Fibroblast of the conjunctiva (primary cell): ENCODE data around the gene ZNF420.
"Not testable (repeated sequence)": the region's sequence is repeated elsewhere in the genome, so short reads cannot be mapped to it uniquely, and the experiment has no call there.

ENCODE experiments used
- DNase-seq: peaks from one replicate; pipeline ENCODE4 v3.0.0-alpha.2; 2010; ENCODE audit warnings: low read depth

Gene ZNF420

DNA sequence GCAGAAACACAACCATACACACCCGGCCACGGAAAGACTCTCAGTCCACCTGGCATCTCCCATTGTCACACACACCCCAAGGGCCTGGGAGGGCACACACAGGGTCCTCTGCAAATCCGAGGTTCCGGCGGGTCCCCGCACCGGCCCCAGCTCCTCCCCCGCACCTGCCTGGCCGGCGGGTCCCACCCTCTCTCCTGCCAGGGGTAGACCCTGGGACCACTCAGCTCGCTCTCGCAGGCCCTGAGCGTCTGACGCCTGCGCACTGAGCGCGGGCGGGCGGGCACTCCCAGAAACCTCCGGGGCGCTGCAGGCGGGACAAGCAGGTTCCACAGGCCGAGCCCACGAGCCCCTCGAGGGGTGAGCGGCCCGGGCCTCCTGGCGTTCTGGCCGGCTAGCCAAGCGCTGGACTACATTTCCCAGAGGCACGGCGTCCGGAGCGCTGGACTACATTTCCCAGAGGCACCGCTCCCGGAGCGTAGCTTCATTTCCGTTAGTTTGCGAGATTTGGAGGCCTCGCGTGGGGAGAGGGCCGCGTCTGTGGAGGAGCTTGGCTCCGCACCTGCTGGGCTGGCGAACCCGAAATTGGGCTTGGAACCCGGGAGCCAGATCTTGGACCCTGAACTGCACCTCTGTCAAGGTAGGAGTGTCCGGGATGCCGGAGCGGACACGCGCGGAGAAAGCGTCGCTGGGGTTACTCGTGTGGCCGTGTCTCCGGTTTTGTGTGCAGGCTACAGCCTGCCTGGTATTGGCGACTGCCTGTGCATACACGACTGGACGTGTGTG, at the start of gene ZNF420:
ZNF420 (plus strand) TSS at position 500 of the 783 bp plus-strand sequence. CDS start 10,686 bp downstream, outside the sequence.
- peak; percentile 87 for DNase-seq

DNA sequence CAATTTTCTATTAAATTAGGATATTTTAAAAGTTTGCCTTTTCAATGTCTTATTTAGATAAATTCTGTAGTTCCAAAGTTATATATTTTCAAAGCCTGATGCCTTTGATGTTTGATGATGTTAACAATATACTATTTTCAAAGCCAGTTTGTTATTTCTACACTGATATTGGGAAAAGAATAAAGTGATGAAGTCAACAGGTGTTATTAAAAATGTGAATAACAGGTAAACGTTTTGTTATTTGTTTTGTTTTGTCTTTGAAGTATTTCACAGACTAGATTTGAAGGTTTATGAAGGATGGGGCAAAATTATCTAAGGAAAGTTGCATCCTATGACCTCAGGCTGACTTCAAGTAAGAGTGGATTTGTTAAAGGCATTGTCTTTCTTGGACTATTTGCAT, 33.1 kb upstream of the ZNF420 start:
- no peak for DNase-seq

DNA sequence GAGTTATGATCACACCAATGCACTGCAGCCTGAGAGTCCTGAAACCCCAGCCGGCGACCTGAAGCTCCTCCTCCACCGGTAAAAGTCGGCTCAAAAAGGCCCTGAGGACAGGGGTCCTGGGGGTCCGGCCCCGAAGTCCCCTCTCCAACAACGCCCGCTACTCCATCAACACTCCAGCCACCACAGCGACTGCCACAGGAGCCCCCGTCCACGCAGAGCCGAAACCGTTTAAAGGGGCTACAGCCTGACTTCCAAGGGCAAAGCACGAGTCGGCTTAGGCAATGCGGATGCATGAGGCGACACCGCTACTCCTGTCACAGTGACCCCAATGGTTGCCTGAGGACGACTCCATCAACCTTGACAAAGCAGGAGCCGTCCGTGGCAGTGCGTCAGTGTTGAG, 22.9 kb upstream of the ZNF420 start:
- DNase-seq = no peak

DNA sequence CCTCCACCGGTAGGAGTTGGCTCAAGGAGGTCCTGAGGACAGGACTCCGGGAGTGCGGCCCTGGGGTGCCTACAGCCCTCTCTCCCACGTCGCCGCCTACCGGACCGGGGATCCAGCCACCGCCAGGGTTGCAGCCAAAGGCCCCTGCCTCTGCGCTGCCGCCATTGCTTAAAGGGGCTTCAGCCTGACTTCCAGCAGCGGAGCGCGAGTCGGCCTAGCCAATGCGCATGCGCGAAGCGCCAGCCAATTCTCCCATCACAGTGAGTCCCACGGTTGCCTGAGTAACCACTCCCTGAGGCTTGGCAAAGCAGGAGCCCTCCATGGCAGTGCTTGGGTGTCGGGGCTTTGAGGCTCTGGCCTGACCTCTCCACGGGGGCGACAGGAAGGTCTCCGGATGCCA, 21.5 kb upstream of the ZNF420 start:
- no peak for DNase-seq

DNA sequence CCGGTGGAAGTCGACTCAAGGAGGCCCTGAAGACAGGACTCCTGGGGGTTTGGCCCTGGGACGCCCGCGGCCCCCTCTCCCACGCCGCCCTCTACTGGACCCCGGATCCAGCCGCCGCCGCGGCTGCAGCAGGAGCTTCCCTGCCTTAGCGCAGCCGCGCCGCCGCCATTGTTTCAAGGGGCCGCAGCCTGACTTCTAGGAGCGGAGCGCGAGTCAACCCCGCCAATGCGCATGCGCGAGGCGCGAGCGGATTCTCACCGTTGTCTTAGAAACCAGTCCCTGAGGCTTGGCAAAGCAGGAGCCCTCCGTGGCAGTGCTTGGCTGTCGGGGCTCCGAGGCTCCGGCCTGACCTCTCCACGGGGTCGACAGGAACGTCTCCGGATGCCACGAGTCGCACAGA, 19.1 kb upstream of the ZNF420 start:
- no peak for DNase-seq

DNA sequence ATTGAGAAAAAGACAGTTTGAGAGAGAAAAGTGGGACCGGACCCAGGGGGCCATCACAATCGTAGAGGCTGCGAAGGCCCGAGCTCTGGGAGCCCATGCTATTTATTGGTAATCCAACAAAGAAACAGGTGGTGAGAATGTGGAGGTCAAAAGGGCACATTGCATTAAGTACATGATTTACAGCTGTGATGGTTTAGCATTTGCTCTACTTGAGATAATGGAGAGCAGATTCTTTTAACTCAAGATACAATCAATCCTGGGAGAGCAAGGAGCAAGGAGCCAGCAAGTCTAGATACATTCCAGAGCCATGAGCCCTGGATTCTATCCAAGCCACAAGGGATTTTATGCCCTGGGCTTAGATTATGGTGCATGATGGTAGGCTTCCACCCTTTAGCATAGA, 13.3 kb upstream of the ZNF420 start:
- DNase-seq = not testable (repeated sequence)

DNA sequence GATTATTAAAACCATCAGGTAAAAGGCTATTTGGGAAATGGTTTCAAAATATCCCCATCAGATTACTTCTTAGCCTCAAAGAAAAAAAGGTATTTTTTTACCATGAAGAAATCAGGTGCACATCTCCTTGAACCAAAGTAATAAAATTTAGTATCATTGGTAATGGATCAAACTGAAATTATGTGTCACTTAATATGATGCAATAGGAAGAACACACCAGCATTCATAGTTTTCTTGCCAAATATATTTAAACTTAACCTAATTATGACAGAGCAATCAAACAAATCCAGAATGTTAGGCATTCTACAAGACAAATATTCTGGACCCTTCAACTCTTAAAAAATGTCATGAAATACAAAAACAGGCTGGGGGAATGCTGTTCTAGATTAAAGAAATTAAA, 4.1 kb upstream of the ZNF420 start:
- DNase-seq = no peak

DNA sequence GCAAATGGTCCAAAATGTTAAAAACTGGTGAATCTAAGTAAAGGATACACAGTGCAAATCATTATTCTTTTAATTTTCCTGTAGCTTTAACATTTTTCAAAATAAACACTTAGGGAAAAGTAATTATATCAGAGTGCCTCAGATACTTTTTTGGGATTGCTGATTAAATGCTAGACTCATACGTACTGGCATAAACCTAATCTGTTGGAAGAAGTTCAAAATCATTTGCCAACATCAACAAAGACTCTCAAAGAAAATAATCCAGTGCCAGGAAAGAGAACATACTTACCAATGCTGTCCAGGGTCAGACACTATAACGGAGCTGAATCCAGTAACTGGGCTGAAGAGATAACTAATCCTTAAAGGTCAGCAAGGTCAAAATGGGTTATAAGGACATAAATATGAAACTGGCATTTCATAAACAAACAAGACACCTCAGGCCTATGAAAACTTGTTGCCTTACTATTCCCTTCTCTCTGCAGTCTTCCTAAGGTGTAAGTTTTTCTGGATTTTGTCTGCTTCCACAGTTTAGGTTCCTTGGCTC, 3.3 kb upstream of the ZNF420 start:
- DNase-seq = no peak

DNA sequence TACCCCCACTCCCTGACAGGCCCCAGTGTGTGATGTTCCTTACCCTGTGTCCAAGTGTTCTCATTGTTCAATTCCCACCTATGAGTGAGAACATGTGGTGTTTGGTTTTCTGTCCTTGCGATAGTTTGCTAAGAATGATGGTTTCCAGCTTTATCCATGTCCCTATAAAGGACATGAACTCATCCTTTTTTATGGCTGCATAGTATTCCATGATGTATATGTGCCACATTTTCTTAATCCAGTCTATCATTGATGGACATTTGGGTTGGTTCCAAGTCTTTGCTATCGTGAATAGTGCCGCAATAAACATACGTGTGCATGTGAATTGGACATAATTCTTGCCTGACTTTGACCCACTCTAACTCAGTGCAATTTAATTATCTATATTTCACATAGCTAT, 1.7 kb upstream of the ZNF420 start:
- DNase-seq = not testable (repeated sequence)

DNA sequence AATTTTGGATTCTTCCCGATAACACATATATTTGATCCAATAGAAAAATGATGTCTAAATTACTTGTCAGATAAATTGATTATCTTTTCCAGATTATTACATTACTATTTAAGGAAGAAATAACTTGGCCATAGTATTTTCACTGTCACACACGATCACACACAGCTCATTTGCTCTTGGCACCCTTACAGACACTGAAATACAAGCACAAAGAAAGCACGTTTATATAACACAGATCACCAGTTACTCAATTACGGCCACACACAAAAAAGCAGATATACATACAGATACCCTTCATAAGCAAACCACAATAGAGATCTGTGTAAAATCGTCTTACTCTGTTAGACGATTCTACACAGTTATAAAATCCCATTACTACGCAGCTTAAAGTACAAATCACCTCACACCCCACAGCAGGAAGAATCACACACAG, 716 bp upstream of the ZNF420 start:
- DNase-seq = no peak

DNA sequence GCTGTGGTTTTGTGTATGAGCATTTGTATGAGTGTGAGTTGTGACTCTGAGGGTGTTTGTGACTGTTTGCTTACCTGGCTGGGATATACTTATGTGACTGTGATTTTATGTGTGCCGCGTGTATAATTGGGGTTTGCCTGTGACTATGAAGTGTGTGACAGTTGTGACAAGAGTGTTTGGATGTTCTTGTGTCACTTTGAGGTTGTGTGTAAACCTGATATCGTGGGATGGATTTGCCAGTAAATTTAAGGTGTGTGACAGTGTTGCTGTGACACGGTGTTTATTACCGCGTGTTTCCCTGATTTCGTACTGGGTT, 442 bp downstream of the ZNF420 start:
- no peak for DNase-seq

DNA sequence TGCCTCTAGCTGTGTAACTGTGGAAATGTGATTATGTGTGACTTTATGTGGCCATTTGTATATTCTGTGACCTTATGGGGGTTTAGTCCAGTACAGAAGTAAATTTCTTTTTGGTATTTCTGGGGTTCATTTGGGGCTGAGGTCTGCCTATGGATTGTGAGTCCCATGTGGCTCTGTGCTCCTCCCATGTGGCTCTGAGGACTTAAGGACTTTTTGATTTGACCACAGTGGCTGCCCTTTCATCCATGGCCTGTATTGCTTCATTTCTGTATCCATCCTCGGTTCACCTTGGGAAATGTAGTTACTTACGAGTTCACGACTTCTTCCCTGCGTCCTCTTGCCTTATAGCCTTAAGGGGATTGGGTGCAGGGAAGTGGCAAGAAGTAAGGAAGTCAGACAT, 1.0 kb downstream of the ZNF420 start:
- DNase-seq = no peak

DNA sequence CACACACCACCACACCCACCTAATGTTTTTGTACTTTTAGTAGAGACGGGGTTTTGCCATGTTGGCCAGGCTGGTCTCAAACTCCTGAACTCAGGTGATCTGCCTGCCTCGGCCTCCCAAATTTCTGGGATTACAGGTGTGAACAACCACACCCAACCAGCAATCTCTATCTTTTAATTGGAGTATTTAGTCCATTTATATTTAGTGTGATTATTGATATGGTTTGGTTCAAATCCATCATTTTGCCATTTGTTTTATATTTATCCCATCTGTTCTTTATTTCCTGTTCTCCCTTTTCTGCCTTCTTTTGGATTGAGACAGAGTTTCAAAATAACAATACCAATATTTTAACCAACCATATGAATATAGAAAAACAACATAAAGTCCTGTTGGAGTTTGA, 4.1 kb downstream of the ZNF420 start:
- no peak for DNase-seq

DNA sequence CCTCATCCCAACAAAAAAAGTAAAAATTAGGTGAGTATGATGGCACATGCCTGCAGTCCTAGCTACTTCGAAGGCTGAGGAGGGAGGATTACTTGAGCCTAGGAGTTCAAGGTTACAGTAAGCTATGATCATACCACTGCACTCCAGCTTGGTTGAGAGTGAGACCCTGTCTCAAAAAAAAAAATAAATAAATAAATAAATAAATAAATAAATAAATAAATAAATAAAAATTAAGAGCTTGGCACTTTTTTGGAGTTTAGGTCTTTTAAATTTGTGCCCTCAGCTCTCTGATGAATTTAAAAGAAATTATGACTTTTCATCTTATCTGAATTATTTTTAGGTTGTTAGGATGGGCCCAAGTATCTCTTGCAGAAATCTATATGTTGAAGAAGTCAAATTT, 8.9 kb downstream of the ZNF420 start:
- no peak for DNase-seq

DNA sequence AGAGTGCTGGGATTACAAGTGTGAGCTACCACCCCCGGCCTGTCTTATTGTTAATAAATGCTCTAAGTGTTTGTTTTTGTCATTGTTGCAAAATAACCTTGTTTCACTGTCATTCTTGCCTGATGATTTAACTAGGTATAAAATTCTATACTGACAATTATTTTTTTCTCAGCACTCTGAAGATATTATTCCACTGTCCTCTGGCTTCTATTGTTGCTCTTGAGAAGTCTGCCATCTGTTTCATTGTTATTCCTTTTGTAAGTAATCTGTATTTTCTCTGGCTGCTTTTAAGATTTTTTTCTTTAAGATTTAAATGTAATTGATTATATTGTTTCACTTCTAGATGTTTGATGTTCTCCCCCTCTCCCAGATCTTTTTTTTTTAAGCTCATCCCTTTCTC, 17.6 kb downstream of the ZNF420 start:
- DNase-seq = no peak

DNA sequence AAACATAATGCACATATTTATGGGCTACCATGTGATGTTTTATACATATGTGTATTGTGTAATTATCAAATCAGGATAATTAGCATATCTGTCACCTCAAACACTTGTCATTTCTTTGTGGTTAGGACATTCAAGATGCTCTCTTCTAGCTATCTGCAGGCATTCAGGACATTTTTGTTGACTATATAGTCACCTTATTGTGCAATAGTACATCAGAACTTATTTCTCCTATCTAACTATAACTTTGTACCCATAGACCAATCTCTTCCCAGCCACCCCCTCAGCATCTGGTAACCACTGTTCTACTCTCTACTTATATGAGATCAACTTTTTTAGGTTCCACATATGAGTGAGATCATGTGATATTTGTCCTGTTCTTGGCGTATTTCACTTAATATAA, 20.3 kb downstream of the ZNF420 start:
- DNase-seq = no peak

DNA sequence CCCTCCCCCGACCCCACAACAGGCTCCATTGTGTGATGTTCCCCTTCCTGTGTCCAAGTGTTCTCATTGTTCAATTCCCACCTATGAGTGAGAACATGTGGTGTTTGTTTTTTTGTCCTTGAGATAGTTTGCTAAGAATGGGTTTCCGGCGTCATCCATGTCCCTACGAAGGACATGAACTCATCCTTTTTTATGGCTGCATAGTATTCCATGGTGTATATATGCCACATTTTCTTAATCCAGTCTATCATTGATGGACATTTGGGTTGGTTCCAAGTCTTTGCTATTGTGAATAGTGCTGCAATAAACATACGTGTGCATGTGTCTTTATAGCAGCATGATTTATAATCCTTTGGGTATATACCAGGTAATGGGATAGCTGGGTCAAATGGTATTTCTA, 25.9 kb downstream of the ZNF420 start:
- not testable (repeated sequence) for DNase-seq

DNA sequence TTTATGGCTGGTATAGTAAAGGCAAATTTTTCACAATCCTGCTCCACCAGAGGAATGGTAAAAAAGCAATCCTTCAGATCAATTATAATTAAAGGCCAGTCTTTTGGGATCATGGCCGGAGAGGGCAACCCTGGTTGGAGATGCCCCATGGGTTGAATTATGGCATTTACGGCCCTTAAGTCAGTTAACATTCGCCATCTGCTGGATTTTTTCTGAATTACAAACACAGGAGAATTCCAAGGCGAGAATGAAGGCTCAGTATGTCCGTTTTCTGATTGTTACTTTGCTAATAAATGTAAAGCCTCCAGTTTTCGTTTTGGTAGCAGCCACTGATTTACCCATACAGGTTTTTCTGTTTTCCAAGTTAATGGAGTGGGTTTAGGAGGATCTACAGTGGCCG, 33.5 kb downstream of the ZNF420 start:
- not testable (repeated sequence) for DNase-seq

DNA sequence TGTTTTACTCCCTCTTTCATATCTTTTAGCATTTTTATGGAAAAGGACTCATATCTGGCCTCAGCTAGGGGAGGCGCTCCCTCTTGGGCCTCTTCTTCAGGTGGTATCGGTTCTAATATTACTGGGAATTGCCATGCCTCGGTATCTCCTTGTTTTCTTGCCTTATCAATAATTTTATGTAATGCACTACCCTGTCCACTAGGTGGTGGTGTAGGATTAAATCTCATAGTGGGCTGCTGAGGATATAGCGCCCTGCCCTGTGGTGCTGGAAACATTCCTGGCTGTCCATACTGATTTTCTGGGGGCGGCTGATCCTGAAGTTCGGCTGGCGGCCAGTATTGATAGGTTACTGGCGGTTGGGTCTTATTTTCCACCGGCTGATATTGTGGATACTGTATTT, 35.8 kb downstream of the ZNF420 start:
- DNase-seq = no peak

DNA sequence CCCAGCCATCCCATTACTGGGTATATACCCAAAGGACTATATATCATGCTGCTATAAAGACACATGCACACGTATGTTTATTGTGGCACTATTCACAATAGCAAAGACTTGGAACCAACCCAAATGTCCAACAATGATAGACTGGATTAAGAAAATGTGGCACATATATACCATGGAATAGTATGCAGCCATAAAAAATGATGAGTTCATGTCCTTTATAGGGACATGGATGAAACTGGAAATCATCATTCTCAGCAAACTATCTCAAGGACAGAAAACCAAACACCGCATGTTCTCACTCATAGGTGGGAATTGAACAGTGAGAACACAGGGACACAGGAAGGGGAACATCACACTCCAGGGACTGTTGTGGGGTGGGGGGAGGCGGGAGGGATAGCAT, 43.9 kb downstream of the ZNF420 start:
- not testable (repeated sequence) for DNase-seq

DNA sequence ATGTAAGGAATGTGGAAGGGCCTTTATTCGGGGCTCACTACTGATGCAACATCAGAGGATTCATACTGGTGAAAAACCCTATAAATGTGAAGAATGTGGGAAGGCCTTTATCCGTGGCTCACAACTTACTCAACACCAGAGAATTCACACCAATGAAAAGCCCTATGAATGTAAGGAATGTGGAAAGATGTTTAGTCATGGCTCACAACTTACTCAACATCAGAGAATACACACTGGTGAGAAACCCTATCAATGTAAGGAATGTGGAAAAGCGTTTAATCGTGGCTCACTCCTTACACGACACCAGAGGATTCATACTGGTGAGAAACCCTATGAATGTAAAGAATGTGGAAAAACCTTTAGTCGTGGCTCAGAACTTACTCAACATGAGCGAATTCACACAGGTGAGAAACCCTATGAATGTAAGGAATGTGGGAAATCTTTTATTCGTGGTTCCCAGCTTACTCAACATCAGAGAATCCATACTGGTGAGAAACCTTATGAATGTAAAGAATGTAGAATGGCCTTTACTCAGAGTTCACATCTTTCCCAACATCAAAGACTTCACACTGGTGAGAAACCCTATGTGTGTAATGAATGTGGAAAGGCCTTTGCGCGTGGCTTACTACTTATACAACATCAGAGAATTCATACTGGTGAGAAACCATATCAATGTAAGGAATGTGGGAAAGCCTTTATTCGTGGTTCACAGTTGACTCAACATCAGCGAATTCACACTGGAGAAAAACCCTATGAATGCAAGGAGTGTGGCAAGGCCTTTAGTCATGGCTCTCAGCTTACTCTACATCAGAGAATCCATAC, 50.0 kb downstream of the ZNF420 start:
- no peak for DNase-seq

DNA sequence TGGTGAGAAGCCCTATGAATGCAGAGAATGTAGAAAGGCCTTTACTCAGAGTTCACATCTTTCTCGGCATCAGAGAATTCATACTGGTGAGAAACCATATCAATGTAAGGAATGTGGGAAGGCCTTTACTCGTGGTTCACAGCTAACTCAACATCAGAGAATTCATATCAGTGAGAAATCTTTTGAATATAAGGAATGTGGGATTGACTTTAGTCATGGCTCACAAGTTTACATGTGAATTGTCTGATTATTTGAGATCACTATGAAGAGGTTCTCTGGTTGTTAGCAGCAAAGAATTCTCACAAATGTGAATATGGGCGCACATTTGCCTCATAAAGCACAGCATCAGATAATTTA, 50.6 kb downstream of the ZNF420 start:
- no peak for DNase-seq

DNA sequence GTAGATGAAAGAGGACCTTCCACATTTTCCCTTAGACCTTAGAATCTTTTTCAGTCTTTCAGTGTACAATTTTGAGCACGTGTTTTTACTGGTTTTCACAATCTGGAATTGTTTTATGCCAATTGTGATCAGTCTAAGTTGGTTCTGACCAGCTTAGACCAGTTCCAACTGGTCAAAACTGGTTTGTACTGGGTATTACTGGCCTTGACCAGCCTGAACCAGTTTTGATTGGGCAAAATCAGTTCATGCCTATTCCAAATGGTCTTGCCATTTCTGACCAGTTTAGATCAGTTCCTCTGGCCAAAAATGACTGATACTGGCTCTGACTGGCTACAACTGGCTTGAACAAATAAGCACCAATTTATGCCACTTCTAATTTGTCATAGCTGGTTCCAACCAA, 57.9 kb downstream of the ZNF420 start:
- DNase-seq = no peak
